Amniotic epithelial cell (primary cell): ENCODE measurements around the gene MLEC.
A peak's percentile ranks its signal among the peaks of the same experiment; 100 is the strongest.
"Not testable (repeated sequence)": the region's sequence is repeated elsewhere in the genome, so short reads cannot be mapped to it uniquely, and the experiment has no call there.

Experiments used
- DNase-seq: peaks from one replicate; pipeline ENCODE4 v3.0.0-alpha.2; 2010; ENCODE audit warnings: low read depth

MLEC gene

DNA sequence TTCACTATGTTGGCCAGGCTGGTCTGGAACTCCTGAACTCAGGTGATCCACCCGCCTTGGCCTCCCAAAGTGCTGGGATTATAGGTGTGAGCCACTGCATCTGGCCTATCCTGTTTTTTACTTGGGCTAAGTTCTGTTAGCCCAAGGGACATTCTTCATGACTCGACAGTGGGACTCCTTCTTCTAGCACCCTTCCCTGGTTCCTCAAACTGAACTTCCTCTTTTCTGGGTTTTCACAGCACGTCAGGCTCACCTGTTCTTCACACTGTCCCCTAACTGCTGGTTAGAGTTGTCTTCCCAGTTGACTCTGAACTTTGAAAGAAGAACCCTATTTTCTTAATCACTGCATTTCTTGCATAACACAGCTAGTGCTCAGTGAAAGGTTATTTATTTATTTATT, 24.1 kb upstream of the MLEC start:
- no peak for DNase-seq

DNA sequence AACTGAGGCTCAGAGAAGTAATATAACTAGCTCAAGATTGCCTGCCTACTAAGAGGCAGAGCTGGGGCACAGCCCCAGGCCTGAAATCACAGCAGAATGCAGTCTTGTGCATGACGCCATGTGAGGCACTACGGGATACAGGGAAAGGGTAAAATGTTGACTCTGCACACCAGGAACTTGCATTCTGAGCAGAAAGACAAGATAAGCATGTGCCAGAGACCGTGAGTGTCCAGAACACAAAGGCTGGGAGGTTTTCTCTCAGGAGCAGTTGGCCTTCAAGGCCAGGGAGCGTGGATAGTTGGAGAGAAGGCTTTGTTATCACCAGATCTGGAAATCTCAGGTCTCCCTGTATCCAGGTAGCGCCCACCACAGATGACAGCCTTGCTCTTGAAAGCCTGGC, 23.2 kb upstream of the MLEC start:
- DNase-seq, result no peak

DNA sequence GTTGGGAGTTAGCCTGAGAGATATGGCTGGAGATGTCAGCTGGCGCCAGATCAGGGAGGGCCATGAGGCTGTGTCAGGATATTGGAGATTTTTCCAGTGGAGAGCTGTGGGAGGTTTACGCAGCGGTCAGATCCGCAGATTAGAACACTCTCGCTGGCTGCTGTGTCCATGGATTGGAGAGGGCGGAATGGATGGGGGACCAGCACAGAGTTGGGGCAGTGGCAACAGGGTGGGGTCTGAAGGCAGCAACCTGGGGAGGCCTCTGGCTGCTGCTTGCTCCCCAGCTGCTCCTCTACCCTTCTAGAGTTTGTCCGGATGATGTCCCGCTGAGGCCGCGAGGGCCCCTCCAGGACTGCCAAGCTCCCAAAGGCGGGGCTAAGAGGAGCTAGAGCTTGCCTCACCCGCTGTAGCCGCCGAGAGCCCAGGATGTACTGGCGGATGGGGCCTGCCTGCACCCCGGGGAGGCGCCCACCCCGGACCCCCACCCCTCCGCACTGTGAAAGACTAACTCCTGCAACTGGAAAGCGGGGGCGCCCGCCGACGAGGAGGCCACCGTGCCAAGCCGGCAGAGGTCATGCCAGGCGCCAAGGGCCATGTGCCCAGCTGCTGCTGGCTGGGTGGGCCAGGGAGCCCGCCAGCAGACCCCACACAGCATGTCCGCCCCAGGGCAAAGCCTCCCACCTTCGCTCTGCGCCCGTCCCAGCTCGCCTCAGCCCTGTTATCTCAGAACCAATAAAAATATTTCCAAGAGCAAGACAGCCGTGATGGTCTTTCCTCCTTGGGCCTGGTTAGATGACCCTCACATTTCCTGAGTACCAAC, 20.2 kb upstream of the MLEC start:
- DNase-seq, result no peak

DNA sequence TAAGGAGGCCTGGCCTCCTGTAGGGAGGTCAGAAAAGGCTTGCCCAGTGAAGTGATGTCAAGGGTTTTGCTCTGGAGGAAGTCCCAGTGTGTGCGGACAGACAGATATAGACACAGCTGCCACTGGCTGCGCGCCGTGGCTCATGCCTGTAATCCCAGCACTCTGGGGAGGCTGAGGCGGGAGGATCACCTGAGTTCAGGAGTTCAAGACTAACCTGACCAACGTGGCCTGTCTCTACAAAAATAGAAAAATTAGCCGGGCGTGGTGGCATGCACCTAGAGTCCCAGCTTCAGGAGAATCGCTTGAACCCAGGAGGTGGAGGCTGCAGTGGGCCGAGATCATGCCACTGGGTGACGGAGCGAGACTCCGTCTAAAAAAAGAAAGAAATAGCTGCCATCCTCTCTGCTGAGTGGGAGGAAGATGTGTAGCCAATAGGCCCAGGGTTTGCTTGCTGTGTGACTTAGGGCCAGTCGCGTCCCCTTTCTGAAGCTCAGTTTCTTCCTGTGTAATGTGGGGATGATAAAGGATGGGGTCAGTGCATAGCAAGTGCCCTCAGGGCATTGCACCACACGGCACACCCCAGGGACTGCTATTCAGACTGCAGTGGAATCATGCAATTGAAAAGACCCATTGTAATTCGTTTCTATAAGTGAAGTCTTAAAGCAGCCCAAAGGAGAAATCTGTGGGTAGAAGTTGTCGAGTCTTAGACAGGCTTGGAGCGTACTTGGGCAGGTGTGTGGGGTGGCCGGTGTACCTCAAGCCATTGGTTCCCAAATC, 18.7 kb upstream of the MLEC start:
- no peak for DNase-seq

DNA sequence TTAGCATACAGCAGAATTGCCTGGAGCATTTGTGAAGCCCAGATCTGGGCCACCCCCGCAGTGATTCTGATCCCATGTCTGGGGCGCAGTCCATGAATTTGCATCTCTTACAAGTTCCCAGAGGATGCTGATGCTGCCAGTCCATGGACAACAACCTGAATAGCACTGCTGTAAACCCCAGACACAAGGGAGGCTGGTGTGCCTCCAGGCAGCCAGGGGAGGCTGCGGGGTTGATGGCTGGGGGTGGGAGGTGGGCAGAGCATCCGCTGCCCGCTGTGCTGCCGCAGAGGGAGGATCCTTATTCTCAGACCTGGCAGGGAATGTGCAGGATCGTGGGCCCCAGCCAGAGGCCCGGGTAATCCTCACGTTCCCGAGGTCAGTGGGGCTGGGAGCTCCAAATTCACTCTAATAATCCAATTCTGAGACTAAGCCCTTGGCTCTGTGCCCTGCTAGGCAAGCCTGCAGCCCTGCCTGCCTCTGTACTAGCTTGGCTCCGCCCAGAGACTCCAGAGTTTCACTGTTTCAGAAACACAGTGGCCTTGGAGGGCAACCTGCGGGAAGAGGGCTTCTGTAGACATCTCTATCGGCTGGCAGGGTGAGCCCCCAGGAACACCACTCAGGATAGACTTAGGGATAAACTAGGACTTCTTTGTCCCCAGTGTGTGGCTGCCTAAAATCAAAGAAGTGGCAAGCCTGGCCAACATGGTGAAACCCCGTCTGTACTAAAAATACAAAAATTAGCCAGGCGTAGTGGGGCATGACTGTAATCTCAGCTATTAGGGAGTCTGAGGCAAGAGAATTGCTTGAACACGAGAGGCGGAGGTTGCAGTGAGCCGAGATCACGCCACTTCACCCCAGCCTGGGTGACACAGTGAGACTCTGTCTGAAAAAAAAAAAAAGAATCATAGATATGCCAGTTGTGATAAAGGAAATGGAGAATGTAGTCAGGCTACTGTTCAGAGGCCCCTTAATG, 17.8 kb upstream of the MLEC start:
- peak; percentile 37 for DNase-seq

DNA sequence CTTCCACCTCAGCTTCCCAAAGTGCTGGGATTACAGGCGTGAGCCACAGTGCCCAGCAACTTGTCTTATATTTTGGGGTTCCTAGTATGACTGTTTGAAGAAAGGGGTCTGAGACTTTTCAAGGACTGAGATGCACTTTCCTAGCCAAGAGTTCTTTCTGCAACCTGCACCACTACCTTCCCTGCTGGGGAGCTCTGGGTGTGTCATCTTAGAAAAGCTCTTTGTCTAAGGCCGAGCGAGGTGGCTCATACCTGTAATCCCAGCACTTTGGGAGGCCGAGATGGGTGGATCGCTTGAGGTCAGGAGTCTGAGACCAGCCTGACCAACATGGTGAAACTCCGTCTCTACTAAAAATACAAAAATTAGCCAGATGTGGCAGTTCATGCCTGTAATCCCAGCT, 16.7 kb upstream of the MLEC start:
- DNase-seq, result not testable (repeated sequence)

DNA sequence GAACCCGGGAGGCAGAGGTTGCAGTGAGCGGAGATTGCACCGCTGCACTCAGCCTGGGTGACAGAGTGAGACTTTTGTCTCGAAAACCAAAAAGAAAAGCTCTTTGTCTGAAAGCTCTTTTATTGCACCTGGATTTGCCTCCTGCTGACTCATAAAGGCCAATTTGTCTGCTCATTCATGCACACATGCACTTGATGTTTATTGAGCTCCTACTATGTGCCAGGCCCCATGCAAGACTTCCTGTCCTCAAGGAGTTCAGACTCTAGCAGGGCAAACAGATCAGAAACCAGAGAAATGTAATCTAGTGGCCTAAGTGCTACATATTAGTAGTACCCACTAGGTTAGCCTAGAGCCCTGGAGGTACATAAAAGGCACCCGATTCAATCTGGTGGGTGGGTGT, 16.3 kb upstream of the MLEC start:
- no peak for DNase-seq

DNA sequence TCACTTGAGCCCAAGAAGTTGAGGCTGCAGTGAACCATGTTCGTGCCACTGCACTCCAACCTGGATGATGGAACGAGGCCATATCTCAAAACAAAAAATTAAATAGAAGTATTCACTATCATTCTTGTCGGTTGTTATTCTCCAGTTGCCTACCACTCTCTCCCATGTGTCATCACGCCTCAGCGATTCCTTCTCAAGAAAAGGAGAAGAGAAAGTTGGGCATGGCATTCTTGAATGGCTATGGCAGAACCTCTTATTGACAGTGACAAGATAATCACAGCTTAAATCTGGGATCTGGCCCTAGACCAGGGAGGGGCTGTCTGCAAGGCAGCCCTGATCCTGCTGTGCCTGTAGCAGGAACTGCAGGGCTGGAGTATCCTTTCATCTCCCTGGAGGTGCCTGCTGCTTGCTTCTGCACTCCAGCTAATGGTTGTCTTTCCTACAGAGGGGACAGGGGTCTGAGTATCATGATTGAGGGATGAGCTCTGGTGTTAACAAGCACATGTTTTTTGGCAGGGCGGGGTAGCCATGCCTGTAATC, 12.8 kb upstream of the MLEC start:
- DNase-seq, result no peak

DNA sequence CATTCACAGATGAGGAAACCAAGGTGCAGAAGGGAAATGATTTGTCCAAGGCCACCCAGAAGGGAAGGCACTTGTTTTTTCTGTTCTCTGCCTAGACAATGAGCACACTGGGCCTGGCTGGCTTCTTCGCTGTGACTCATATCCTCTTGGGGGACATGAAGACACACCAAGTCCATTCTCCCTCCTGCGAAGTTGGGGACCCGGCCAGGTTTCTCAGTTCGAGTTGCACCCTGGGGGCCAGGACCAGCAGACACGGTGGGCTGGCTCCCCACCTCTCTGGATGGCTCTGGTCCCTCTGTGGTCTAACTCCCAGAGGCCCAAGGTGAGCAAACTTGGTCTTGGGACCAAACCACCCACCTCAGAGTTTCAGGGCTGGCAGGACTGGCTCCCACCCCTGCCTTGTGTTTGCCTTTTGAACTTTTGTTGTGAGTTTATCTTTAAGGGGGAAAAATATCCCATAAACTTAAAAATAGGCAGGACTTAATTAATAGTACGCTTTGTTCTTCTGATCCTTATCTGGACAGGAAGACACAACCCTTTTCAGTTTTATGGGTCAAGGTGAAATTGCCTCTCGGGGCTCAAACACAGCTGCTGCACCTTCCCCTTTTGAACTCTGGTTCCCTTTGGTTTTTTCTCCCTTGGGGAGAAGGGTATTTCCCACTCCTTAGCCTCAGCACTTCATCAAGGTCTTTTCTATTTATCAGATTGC, 9.0 kb upstream of the MLEC start:
- no peak for DNase-seq

DNA sequence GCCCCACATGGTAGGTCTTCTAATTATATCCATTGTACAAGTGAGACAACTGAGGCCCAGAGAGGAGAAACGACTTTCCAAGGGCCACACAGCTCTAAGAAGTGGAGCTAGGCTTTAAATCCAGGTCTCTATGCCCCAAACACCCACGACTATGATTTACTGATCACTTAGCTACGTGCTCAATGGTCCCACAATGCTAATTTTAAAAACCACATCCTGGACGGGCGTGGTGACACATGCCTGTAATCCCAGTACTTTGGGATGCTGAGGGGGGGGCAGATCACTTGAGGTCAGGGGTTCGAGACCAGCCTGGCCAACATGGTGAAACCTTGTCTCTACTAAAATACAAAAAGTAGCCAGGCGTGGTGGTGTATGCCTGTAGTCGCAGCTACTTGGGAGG, 8.4 kb upstream of the MLEC start:
- DNase-seq, result no peak

DNA sequence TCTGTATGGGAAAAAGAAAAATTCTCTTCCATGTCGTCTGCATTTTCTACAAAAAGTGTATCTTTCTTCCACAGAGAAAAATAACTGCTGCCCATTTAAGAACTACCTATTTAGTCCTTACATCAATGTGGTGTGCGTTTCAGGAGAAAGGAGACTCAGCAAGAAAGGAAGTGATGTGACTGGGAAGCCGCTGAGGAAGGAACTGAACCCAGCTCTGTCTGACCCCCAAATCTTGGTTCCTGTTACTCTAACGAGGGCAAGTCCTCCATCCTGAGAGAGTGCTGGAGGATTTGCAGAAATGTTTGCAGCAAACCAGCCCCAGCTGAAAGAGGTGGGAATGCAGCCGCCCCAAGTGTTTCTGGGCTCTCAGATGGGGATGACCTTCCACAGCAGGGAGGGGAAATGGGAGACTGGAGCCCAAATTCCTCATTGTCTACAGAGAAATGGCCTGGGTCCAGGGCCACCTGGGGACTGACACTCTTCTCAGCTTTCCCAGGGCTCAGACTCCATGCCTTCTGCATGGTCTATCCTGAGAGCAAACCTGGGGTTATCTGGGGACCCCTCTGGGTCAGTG, 6.7 kb upstream of the MLEC start:
- no peak for DNase-seq

DNA sequence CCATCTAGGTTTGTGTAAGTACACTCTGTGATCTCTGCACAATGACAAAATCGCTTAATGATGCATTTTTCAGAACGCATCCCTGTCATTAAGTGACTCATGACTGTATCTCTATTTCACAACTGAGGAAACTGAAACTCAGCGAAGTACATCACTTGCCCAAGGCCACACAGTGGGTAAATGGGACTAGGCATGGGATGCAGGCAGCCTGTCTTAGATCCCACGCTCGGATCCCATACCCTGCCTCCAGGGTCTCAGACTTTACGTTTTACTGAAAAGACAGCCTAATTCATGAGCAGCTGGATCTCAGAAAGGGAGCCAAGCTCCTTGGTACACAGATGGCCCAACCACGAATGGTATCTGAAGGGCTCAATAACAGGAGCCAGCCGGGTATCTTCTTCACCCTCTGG, 2.4 kb upstream of the MLEC start:
- DNase-seq, result peak; percentile 67

DNA sequence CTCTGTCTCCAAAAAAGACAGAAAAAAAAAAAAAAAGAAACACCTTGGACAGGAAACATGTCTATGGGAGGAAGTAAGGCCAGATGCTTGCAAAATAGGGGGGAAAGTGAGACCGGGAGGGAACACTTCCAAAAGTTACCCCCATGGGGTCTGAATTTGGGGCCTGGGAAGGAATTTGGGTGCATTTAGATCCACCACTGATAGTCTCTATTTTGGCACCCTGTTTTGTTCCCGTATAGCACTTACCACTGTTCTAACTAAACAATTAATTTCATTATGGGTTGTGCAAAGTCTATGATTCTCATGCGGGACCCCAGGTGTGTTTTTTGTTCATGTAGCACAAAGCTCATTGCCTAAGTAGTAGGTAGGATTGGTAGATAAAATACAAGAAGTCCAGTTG, 1.4 kb upstream of the MLEC start:
- DNase-seq, result no peak

DNA sequence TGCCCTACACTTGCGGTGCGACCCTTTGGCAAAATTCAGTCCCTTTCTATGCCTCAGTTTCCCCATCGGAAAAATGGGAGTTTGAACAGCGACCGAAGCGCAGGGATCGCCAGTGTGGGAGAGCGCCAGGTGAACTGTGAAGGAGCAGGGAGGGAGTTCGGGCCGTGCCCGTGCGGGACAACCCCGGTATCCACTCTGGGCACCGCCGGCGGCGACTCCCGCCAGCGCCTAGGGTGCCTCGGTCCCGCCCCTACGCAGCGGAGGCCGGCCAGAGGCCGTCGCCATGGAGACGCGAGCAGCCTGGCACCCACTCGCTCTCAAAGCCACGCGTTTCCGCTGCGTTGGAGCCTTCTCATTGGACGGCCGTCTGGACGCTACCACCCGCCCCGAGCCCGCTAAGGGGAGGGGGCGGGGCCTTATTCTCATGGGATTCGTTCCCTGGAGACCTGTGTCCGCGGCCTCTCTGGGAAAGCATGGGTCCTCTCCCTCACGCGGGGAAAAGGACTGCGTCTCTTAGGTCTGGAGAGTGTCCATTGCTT, 729 bp upstream of the MLEC start:
- DNase-seq, result peak; percentile 95

DNA sequence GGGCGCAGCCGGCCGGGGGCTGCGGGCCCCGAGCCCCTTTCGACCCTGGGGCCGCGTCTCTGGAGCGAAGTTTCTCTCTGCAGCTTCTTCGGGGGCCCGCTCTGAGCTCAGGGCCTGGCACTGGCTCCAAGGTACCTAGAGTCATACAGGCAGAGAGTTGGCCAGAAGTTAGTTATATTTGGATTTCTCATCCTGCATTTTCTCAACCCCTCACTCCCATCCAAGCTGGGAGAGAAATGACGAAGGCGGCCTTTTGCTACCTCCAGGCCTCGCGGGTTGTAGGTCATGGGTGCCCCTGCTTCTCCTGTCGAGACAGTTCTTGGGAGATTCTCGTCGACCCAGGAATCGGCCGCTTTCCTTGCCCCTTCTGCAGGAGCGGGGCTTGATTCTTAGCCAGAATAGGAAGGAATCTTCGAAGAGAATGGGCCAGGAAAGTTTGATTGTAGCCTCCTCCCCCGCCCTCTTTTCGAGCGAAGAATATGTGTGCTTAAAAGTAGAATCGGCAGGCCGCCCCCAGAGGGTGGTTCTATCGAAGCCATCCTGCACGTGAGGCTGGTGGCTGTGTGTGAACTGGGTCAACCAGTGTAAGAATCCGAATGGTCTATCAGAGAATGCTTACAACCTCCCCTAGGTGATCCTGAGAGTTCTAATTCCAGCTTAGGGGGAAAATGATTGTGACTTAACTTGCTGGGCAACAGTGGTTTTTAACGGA, 785 bp downstream of the MLEC start:
- no peak for DNase-seq

DNA sequence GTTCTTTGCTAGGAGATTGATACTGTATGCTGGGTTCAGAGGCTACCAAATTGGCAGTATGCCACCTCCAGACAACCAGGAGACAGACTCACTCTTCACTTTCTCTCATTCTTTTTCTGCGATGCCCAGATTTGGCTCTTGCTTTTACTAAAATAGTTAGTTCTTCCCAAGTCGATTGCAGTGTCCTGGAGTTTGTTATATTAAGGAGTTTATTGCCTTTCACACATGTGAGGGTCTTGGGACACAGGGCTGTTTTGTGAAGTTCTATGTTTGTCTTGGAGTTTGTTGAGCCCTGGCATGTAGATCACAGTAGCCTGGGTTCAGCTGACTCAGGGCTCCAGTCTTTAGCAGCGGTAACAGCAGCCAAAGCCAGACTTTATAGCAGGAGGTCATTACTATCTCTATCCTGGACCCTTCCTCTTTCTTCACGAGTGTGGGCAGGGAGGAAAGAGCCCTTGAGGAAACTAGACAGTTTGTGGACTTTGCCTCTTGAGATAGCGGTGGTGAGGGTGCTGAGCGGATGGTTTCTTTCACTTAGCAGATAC, 1.6 kb downstream of the MLEC start:
- DNase-seq, result peak; percentile 47

DNA sequence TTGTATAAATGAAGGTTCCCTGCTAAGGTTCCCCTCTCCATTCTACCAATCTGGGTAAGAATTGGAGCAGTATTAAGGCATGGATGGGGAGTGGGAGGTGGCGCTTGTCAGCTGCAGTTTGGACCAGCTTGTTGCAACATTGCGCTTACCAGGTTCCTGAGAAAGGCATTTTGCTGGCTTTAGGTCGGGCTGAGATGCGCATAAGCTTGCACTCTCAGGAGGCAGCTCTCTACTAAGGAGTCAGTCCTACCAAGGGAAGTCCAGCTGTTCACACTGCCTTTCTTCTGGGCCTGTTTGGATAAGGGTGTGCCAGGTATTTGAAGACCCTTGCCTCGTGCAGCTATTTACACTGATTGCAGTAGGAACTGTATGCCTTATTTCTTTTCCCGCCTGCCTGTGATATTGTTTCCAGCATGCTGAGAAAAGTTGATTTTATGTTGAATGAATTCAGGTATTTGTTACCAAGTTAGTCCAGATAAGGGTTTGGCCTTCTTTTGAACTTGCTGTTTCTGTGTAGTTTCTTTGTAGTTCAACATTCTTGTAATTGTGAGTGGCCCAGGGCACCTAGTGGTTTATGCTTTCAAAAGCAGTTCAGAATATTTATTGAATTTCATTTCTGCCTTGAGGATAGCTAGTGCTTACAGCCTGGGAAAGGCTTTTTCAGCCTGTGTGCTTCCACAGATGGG, 2.6 kb downstream of the MLEC start:
- DNase-seq, result peak; percentile 27

DNA sequence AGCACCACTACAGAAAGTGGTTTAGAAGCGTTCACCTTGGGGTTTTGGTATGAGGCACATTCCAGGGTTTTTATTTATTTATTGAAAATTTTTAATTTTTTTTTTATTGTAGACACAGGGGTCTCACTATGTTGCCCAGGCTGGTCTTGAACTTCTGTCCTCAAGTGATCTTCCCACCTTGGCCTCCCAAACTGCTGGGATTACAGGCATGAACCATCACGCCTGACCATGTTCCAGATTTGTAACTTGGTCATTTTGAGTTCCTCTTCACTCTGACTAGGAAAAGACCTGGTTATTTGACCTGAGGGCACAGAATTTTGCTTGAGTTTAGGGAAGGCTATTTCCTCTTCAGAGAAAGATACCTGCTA, 3.1 kb downstream of the MLEC start:
- no peak for DNase-seq

DNA sequence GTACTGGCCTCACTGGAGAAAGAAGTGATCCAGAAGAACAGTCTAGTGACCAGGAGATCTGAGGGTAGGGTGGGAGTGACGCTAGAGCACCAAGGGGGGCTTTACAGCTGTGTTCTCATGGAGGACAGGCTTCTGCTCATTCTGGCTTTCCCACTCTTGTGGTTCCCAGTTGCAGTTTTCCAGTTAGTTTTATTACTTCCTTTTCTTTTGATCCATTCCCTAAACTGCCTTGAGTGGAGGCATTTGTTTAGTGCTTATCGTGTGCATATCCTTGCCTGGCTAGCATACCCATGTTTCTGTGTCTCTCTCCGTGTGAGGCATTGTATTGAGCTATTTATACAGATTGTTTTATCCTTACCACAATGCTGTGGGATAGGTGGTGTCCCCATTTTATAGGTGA, 4.0 kb downstream of the MLEC start:
- DNase-seq, result no peak
